ENCODE measurements around the gene TUBGCP2.

TUBGCP2 gene

GRCh38 chr10:133264461-133264860, 44.2 kb downstream of the TUBGCP2 start:
- no peak for TF ChIP-seq CTCF (IDR thresholded peaks at IDR 0.05; ENCODE audit: low read depth, low read length)
- Histone ChIP-seq H3K4me1 (no peaks in the 10 kb centered on the region), H3K27me3 (peaks cover 11% of the 10 kb centered on the region), H3K4me3 (ENCODE audit: low read depth, low read length) (no peak overlapping the region), H3K9me3 (no peaks in the 10 kb centered on the region), H3K36me3 (no peaks in the 10 kb centered on the region)
- no peak for DNase-seq

DNA sequence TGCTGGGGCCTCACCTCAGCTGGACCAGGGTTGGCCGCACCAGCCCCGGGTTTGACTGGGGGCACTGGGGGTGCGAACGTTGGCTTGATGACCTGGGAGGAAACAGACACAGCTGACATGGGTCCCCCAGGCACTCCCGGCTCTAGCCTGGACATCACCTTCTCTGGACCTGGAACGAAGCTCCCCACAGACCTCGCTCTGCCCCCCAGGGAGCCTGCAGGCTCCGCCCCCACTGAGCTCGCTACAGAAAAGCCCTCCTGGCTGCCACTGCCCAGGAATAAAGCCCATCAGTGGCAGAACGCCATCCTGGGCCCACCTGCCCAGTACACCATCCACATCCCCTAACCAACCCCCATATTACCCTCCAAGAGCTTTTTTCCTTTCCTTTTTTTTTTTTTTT, 45.0 kb downstream of the TUBGCP2 start:
- no peak for DNase-seq
- H3K4me3 ChIP-seq (ENCODE audit: low read depth, low read length): no peak overlapping the region
- no peaks in the 10 kb centered on the region for H3K9me3 ChIP-seq
- no peaks in the 10 kb centered on the region for H3K4me1 ChIP-seq
- no peaks in the 10 kb centered on the region for H3K36me3 ChIP-seq
- H3K27me3 ChIP-seq: peaks cover 11% of the 10 kb centered on the region
- no peak for TF ChIP-seq CTCF (IDR thresholded peaks at IDR 0.05; ENCODE audit: low read depth, low read length)

- peaks cover 6% of the 10 kb centered on the region for H3K4me1 ChIP-seq
- TF ChIP-seq CTCF (IDR thresholded peaks at IDR 0.05; ENCODE audit: low read depth, low read length): no peak
- no peaks in the 10 kb centered on the region for H3K36me3 ChIP-seq
- DNase-seq: no peak
- no peak overlapping the region for H3K4me3 ChIP-seq (ENCODE audit: low read depth, low read length)
- no peaks in the 10 kb centered on the region for H3K9me3 ChIP-seq
- H3K27me3 ChIP-seq: peaks cover 11% of the 10 kb centered on the region
Measured at GRCh38 chr10:133262696-133263095, 46.0 kb downstream of the TUBGCP2 start.

DNA sequence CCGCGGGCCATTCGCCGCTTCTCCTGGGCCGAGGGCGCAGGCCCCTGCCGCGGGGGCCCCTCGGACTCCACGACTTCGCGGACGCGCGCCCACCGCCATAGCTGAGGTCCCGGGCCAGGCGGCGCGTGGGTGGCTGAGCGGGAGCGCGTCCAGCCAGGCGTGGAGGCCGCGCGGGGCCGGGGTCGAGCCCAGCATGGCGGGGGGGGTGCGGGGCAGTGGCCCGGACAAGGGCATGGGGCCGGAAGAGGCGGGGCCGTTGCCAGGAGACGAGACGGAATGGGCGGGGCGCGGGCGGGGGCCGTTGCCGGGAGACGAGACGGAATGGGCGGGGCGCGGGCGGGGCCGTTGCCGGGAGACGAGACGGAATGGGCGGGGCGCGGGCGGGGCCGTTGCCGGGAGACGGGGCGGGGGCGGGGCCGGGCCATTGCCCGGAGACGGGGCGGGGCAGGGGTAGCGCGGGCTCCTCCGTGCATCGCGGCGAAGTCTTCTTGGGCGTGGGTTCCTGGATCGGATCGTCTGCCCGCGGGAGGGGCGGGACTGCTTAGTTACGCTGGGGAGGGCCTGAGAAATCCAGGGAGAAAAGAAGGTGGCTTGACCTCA, 46.8 kb downstream of the TUBGCP2 start:
- Histone ChIP-seq H3K4me1 (peaks cover 6% of the 10 kb centered on the region), H3K4me3 (ENCODE audit: low read depth, low read length) (peak overlapping the region; percentile 55), H3K27me3 (peaks cover 11% of the 10 kb centered on the region), H3K9me3 (no peaks in the 10 kb centered on the region), H3K36me3 (no peaks in the 10 kb centered on the region)
- peak; percentile 88 for DNase-seq
- TF ChIP-seq CTCF (IDR thresholded peaks at IDR 0.05; ENCODE audit: low read depth, low read length): no peak

GRCh38 chr10:133260895-133261725, 47.6 kb downstream of the TUBGCP2 start:
- peaks cover 6% of the 10 kb centered on the region for H3K4me1 ChIP-seq
- peak overlapping the region; percentile 55 for H3K4me3 ChIP-seq (ENCODE audit: low read depth, low read length)

More at GRCh38 chr10:133260895-133261725, 47.6 kb downstream of the TUBGCP2 start:
- H3K9me3 ChIP-seq: no peaks in the 10 kb centered on the region
- H3K27me3 ChIP-seq: peaks cover 11% of the 10 kb centered on the region
- H3K36me3 ChIP-seq: no peaks in the 10 kb centered on the region
- DNase-seq: peak; percentile 46
- TF ChIP-seq CTCF (IDR thresholded peaks at IDR 0.05; ENCODE audit: low read depth, low read length): no peak
